HFFc6 (cell line): ENCODE data around the gene ACKR3. TPM values are rescaled to one million over a fixed set of nuclear protein-coding genes. Genes with fewer than 3 reads are reported as not detected.

Source experiments
- DNase-seq: peaks from one replicate; pipeline ENCODE4 v3.0.0-alpha.2; 2018
- H3K27ac Mint-ChIP-seq: 2 replicates; pipeline ENCODE4 v1.8.0; 2020; ENCODE audit warnings: mild to moderate bottlenecking, mixed read lengths
- H3K27me3 Mint-ChIP-seq: 2 replicates; pipeline ENCODE4 v1.8.0; 2021; ENCODE audit warnings: mild to moderate bottlenecking, moderate library complexity, mixed read lengths; ENCODE audit not compliant: insufficient read depth
- H3K36me3 Mint-ChIP-seq: 2 replicates; pipeline ENCODE4 v1.8.0; 2021; ENCODE audit warnings: low read depth, mixed read lengths
- H3K4me1 Mint-ChIP-seq: 2 replicates; pipeline ENCODE4 v1.8.0; 2020; ENCODE audit warnings: low read depth, mixed read lengths
- H3K4me3 Mint-ChIP-seq: 2 replicates; pipeline ENCODE4 v1.8.0; 2020; ENCODE audit warnings: mild to moderate bottlenecking, moderate library complexity, mixed read lengths
- H3K9me3 Mint-ChIP-seq: 2 replicates; pipeline ENCODE4 v1.8.0; 2020; ENCODE audit warnings: mild to moderate bottlenecking, mixed read lengths
- total RNA-seq, 6 experiments: library from RNA; stranded (reverse); fragmentation: NEBNext Ultra II Directional; extraction: Animal tissue kit (Norgen Biotek cat#: 25700); gene quantifications; 2 replicates in 1 of 6; 3 replicates in 5 of 6; pipeline ENCODE4 v1.2.3, GENCODE V29; 2021
- TF ChIP-seq, protein P1 (sequence below): fragments of 200-600 bp; sonication (generic); IDR thresholded peaks from 2 replicates; pipeline ENCODE4 v1.5.0; 2021; ENCODE audit warnings: antibody characterized with exemption, mild to moderate bottlenecking

The ACKR3 gene
- total RNA-seq, 6 experiments from 2014 or later, result 0.12 TPM; not detected in 5

DNA sequence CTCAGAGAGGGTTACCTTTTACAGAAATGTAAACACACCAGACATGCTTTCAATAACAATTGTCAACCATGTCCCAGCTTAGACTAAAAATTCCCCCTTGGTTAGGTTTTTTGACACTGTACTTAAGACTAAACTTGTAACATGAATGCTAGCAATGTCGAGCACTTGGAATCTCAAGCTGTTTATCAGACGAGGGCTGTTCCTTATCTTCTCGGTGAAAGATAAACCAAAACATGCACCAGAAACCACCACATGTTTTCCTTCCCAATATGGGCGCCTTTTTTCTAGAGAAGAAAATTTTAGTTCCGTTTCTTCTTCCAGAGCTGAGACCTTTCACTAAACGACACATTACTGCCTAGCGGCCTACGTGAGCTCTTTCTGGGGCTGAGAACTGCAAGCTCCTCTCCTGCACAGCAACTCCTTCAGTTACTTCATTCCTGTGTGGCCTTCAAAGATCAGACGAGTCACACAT, 42.4 kb upstream of the ACKR3 start:
- no peak for DNase-seq
- Mint-ChIP-seq H3K9me3 (peaks cover 21% of the 10 kb centered on the region), H3K4me1 (no peaks in the 10 kb centered on the region), H3K4me3 (no peak overlapping the region), H3K27ac (no peak overlapping the region), H3K27me3 (peaks cover 2% of the 10 kb centered on the region; the same call in 1 of the 2 replicates), H3K36me3 (no peaks in the 10 kb centered on the region)
- TF ChIP-seq, protein P1, sequence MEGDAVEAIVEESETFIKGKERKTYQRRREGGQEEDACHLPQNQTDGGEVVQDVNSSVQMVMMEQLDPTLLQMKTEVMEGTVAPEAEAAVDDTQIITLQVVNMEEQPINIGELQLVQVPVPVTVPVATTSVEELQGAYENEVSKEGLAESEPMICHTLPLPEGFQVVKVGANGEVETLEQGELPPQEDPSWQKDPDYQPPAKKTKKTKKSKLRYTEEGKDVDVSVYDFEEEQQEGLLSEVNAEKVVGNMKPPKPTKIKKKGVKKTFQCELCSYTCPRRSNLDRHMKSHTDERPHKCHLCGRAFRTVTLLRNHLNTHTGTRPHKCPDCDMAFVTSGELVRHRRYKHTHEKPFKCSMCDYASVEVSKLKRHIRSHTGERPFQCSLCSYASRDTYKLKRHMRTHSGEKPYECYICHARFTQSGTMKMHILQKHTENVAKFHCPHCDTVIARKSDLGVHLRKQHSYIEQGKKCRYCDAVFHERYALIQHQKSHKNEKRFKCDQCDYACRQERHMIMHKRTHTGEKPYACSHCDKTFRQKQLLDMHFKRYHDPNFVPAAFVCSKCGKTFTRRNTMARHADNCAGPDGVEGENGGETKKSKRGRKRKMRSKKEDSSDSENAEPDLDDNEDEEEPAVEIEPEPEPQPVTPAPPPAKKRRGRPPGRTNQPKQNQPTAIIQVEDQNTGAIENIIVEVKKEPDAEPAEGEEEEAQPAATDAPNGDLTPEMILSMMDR, result no peak

- DNase-seq, result no peak
- H3K4me3 Mint-ChIP-seq, result no peak overlapping the region
- TF ChIP-seq, protein P1, result no peak
- H3K9me3 Mint-ChIP-seq, result peaks cover 12% of the 10 kb centered on the region
- H3K4me1 Mint-ChIP-seq, result no peaks in the 10 kb centered on the region
- no peaks in the 10 kb centered on the region for H3K36me3 Mint-ChIP-seq
- no peak overlapping the region for H3K27ac Mint-ChIP-seq
- no peaks in the 10 kb centered on the region for H3K27me3 Mint-ChIP-seq
Measured at GRCh38 chr2:236529606-236530005, 40.0 kb upstream of the ACKR3 start.

- H3K4me1 Mint-ChIP-seq, result no peaks in the 10 kb centered on the region
- H3K9me3 Mint-ChIP-seq, result peaks cover 5% of the 10 kb centered on the region
- TF ChIP-seq, protein P1, result no peak
- H3K4me3 Mint-ChIP-seq, result no peak overlapping the region
- no peak for DNase-seq
- no peaks in the 10 kb centered on the region for H3K27me3 Mint-ChIP-seq
- no peaks in the 10 kb centered on the region for H3K36me3 Mint-ChIP-seq
- H3K27ac Mint-ChIP-seq, result no peak overlapping the region
Measured at GRCh38 chr2:236530512-236530911, 39.1 kb upstream of the ACKR3 start.

- no peak for DNase-seq
- no peak overlapping the region for H3K4me3 Mint-ChIP-seq
- no peaks in the 10 kb centered on the region for H3K36me3 Mint-ChIP-seq
- H3K27me3 Mint-ChIP-seq, result no peaks in the 10 kb centered on the region
- peaks cover 6% of the 10 kb centered on the region; the same call in 1 of the 2 replicates for H3K9me3 Mint-ChIP-seq
- H3K4me1 Mint-ChIP-seq, result no peaks in the 10 kb centered on the region
- H3K27ac Mint-ChIP-seq, result no peak overlapping the region
- TF ChIP-seq, protein P1, result no peak
Measured at GRCh38 chr2:236531195-236531594, 38.4 kb upstream of the ACKR3 start.

DNA sequence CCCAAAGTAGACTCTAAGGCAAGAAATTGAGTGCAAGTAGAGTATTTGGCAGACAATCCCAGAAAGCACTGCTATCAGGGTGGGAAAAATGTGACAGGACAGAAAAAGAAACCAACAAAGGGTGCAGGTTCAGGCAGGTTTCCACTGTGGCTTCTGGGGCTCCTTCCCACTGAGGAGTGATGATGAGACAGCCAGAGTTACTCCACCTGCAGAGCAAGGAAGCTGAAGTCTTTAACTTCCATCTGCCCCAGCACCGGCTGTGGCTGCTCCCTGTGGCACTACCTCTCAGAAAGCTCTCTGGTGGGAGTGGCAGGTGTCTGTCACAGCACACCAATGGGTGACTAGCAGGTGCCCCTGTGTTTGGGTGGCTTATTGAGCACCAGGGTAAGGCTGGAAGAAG, 37.6 kb upstream of the ACKR3 start:
- Mint-ChIP-seq H3K9me3 (peaks cover 6% of the 10 kb centered on the region; the same call in 1 of the 2 replicates), H3K36me3 (no peaks in the 10 kb centered on the region), H3K4me1 (no peaks in the 10 kb centered on the region), H3K27me3 (no peaks in the 10 kb centered on the region), H3K4me3 (no peak overlapping the region), H3K27ac (no peak overlapping the region)
- DNase-seq, result no peak
- TF ChIP-seq, protein P1, result no peak

DNA sequence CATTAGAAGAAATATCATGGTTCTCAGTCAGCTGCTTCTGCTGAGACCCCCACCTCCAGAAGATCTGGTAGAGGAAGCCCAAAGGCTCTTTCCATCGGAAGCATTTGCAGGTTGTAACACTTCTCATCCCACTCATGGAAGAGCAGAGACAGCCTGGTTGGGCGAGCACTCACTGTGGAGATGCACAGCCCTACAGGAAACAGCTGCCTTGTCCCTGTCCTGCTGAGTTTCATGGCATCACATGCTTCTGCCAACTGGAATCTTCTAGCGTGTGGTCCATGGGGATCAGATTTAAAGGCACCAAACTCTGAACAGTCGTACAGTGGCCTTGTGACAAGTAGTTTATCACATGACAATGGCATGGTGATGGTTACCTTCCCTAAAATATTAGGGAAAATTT, 36.3 kb upstream of the ACKR3 start:
- Mint-ChIP-seq H3K27ac (no peak overlapping the region), H3K27me3 (peaks cover 1% of the 10 kb centered on the region; the same call in 1 of the 2 replicates), H3K9me3 (peaks cover 6% of the 10 kb centered on the region; the same call in 1 of the 2 replicates), H3K36me3 (no peaks in the 10 kb centered on the region), H3K4me1 (no peaks in the 10 kb centered on the region), H3K4me3 (no peak overlapping the region)
- no peak for DNase-seq
- TF ChIP-seq, protein P1, result no peak
